GM18520 (cell line): Measurements from ENCODE around the gene FAM72A.
"Not testable (repeated sequence)": the region's sequence is repeated elsewhere in the genome, so short reads cannot be mapped to it uniquely, and the experiment has no call there.

ENCODE experiments used
- ATAC-seq: cut with Tn5 transposase; IDR thresholded peaks from one replicate; pipeline ENCODE4 v1.9.1; 2021; ENCODE audit not compliant: unreplicated experiment

Gene FAM72A

DNA sequence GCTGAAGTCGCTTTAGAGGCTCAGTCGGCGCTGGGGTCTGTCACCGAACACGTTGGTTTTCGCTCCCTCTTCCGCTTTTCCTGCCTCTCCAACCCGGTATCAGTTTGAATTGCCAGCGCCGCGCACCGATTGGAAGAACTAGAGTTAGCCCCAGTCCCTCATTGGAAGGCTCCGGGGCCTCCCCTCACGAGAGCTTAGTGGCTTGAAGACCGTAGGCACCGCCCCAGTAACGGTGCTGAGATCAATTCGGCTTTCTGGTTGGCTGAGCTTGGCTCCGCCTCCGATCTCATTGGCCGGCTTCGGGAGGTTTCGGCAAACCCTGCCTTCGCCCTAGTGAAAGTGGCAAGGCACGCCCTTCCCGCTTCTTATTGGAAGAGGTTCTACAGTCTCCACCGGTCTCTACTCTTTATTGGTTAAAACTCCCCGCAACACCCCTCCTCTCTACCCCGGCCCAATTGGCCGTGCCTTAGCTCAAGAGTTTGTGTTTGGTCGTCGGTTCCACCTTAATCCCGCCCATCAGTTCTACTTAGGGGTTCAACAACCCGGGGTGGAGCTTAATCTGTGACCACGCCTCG, at the start of gene FAM72A:
FAM72A (minus strand) TSS at position 51 of the 575 bp plus-strand sequence. CDS start 814 bp downstream, outside the sequence.
- ATAC-seq = peak; percentile 89

DNA sequence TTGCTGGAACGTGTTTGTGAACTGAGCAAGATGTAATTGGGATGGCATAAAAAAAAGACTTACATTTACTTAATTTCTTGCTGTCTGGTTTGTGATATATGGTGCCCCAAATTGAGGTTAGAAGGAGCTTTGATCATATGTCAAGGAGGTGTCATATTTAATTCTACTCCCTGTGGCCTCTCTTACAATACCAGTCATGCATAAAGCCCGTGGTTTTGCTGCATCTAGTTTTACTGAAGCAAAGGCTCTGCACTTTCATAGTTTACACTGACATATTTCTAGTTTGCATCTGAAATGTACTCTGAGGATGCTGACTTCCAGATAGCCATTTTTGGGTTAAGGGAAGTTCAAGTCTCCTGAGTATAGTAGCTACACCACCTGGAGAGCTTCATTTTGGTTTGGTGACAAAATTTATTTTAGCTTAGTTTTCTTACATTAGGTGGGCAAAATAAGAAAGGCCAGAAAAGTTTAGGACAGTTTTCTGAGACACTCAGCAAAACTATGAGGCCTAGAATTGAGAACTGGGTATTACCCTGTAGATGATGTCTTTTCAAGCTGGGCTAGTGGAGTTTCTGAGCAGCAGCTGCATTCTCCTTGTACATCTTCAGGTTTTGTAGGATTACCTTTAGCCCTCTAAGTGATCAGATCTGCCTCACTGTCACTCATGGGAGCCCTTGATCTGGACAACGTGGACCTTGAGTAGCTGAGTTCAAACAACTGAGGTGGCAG, 48.5 kb upstream of the FAM72A start:
- not testable (repeated sequence) for ATAC-seq

DNA sequence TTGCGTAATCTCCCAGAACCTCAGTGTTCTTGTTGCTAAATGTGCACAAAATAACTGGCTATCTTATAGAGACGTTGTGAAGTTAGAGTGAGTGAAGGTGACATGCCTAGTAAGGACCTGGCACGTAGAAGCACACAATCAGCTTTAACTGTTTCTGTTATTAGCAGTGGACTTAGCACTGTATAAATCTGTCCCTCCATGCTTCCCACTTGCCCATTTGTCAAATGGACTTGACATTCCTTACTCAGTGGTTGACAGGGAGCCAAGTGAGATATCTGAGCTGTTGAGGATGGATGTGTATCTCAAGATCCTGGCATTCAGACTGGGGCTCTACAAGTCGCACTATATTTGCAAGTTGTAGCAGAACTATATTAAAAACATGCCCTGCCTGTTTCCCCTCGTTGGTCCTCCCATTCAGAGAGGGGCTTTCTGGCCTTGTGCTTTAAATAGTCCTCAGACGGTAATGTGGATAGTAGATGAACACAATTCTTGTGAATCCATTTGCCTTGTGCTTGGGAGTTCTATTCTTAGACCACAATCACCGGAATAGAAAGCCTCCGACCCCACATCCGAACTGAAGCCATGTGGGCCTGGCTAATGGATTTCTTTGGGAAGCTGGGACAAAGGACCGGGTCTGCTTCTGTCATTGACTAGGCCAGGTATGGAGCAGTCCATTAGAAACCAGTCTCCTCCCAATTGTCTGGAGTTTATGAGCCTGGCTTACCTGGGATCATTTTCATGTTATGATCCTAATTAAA, 43.7 kb upstream of the FAM72A start:
- not testable (repeated sequence) for ATAC-seq

DNA sequence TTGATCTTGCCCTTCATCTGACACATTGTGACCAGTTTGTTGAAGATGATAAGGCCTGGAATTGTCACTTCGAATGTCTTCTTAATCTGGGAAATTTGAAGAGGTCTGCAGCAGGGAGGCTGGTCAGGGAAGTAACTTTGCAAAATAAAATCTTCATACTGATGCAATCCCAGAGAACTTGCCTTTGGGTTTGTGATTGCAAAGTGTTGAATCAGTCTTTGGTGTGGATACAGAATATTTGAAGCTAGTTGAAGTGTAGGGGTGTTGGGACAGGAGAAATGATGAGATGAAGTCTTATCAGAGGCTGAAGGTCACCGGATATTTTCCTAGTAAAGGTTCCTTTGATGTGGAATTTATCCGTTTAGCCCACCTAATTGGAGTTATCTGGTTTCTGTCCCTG, 42.8 kb upstream of the FAM72A start:
- ATAC-seq = not testable (repeated sequence)

DNA sequence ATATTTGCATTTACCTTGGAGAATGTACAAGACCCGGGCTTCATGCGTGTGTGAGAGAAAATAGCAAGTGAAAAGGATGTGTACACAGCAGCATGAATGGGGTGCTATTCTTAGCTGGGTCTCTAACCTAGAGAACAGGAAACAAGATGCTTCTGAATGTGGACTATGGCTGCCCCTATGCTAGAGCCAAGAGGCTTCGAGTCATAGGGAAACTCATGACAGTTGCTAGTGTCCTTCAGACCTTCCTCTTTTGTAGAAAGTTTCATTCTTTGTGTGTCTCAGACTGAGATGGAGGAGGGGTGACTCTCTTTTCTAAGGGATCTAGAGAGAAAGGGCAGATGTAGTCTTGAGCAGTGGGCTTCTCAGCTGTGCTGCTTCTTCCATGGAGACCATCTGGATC, 40.7 kb upstream of the FAM72A start:
- ATAC-seq = peak; percentile 98

DNA sequence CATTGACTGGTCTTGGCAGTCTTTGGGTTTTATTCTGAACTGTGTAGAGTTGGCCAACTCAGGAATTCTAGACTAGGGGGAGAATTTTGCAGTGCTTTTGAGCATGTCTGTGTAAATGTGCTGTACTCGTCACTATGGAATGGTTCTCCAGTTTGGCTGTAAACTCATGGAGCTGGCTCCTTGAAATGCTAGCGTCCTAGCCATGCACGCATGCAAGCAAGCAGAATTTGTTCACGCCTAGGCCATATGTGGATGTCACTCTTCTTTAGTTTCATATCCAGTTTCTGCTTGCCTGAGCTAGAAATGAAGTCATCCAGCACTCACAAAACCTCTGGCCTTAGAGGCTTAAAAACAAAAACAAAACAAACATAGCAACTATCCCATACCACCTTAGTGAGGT, 37.6 kb upstream of the FAM72A start:
- peak; percentile 37 for ATAC-seq

DNA sequence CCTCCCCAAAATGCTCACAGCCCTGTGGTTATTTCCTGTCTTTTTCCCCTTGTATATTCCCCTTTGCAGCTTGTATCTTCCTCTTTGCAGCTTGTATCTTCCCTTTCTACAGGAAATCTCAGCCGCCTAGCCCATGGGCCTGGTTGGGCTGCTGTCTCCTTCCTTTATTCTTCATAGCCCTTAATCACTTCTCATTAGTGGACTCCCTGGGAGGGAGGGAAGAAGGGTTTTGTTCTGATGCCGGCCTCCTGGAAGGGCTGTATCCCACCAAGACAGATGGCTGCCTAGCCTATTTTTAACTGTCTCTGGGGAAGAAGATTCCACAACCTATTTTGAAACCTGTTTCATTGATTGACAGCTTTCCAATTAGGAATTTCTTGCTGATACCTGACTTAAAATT, 32.6 kb upstream of the FAM72A start:
- not testable (repeated sequence) for ATAC-seq

DNA sequence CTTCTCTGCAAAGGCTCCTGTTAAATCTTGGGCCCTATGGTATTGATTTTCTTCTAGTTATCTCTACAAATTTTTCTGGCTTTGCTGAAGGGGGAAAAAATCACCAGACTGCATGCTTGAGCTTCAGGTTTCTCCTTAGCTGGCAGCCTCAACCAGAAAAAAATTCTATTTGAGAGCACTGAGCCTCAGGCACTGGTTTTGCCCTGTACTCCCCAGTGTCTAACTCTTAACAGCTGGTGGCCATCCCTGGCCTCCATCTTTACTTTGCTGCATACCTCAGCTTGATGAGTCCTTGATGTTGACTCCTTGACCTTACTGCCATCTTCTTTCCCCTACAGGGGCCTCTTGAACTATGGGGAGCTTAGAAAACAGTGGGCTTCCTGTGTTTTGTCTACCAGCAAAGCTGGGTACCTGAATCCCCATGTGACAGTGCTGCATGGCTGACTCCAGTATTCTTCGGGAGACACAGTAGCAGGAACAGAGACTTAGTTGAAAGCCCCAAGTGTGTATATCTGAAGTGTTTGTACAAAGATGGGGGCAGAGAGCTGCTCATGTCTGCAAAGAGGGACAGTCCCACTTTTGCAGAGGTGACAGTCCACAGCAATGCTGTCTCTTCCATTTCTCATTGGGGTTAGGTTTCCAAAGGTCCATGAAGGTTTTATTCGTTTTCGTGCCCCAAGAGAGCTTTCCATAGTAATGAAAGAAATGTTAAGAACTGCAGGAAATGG, 31.7 kb upstream of the FAM72A start:
- ATAC-seq = not testable (repeated sequence)

DNA sequence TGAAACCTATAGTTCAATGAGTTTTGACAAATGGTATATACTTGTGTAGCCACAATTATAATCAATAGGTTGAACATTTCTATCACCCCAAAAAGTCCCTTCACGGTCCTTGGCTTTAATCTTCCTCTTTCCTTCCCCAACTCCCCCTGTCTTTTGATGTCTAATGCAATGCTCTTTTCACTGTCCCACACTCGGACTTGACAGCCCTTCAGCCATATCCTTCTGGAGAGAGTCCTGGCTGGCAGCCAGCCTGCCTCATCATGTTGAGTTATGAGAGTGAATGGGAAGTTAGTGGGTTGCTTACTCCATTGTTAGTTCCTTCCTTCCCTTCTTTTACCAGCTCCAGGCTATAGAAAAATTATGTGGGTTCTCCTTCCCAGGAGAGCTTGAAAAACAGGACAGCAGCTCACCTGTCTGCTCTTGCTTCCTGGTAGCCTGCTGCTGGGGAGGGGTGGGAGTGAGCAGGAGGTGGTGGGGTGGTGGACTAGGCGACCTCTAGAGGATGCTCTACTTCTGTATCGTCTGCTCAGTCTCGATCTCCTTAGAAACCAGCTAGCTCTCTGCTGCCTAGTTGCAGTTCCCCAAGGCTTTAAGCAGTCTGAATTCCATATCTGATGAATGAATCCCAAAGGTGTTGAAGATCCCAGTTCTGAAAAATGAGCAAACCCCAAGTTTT, 30.5 kb upstream of the FAM72A start:
- ATAC-seq = not testable (repeated sequence)

DNA sequence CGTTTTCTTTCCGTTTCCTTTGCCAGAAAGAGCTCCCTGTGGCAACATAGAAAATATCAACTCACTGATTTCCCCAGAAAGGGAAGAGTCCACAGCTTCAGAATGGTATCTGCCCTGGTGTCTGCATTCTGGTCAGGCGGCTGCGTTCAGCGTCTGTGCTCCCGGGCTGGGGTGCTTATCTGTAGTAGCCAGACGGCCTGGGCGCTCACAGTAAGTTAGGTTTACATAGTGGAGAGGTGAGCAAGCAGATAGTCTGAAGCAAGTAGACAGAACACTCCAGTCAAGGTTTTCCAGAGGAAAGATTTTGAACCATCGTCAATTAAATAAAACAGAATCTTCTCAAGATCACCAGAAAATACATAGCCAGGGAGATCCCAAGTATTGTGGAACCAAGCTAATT, 29.4 kb upstream of the FAM72A start:
- ATAC-seq = not testable (repeated sequence)

DNA sequence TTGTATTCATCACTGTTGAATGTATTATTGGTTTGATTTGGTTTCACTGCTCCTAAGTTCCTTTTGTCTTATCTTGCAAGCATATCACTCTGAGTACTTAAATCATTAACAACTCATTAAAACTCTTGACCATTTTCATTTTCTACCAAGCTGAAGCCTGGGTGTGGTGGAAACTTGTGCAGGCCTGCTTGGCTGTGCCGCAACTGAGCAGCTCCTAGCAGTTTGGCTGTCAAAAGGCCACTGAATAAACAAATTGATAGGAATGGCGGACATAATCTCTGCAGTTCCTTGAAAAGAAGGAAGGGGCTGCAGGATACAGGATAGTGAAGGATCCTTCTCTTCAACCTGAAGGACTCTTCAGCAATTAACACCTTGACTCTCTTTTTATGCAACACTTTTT, 26.6 kb upstream of the FAM72A start:
- ATAC-seq = not testable (repeated sequence)

DNA sequence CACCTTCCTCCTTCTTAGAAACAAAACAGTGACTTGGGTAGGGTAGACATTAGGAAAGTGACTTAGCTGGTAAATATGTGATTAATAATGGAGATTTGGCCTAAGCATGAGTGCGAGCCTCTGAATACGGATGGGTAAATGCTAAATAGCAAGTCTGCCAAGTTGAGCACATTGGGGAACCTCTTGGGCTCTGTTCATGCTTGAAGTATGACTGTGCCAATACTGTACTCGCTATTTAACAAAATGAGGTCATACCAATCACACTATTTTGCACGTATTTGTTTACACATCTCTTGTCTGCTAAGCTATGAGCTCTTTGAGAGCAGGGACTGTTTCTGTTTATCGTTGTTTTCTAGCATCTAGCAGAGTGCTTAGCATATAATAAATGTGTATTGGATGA, 24.2 kb upstream of the FAM72A start:
- not testable (repeated sequence) for ATAC-seq

DNA sequence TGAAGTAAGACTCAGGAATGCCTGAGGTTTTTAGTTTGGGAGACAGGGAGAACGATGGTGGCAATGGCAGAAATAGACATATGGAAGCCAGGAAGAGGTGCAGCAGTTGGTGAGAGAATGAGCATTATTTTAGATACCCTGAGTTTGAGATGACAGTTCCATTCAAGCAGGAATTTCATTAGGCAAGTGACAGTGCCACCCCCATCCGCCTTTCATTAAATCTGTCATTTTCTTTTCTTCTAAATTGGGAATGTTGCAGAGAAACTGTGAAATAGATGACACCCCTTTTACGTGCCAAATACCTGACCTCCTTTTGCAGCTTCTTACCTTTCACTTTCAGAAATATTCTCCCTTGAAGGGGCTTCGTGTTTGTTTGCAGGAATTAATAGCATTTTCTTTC, 22.7 kb upstream of the FAM72A start:
- ATAC-seq = not testable (repeated sequence)

DNA sequence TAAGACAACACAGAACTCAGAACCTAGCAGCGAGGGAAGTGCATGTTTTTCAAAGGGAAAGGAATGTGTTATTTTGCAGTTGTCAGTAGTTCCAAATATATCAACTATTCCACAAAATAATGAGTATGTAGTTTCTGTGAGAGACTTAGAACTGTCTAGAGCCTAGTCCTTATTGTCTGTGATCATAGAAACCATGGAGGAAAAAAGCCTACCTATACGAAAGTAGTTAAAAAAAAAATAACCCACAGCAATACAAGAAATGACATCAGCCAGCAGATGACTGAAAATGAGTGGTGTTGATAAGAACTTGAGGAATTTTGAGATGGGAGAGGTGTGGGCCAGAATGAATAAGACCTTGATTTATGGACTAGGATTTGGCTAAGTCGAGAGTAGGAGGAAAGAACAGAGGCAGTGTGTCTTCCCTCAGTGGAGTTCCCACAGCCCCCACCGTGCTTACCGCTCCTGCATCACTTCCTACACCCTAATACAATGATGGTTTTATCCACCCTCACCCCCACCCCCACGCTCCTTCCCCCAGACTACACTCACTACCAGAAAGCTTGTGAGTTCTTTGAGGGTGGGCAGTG, 21.6 kb upstream of the FAM72A start:
- ATAC-seq = not testable (repeated sequence)

DNA sequence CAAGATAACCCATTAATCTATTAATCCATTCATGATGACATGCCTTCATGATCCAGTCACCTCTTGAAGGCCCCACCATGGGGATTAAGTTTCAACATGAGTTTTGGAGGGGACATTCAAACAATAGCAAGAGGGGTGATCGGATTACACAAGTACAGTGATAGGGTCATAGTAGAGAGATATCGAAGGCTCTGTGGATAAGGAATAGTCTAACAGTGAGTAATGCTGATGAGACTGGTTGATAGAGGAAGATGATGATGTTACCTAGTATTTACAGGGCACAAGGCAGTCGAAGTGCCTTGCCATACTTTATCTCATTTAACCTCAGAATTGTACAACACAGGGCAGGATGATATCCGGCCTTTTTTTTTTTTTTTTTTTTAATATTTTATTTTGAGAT, 18.9 kb upstream of the FAM72A start:
- not testable (repeated sequence) for ATAC-seq

DNA sequence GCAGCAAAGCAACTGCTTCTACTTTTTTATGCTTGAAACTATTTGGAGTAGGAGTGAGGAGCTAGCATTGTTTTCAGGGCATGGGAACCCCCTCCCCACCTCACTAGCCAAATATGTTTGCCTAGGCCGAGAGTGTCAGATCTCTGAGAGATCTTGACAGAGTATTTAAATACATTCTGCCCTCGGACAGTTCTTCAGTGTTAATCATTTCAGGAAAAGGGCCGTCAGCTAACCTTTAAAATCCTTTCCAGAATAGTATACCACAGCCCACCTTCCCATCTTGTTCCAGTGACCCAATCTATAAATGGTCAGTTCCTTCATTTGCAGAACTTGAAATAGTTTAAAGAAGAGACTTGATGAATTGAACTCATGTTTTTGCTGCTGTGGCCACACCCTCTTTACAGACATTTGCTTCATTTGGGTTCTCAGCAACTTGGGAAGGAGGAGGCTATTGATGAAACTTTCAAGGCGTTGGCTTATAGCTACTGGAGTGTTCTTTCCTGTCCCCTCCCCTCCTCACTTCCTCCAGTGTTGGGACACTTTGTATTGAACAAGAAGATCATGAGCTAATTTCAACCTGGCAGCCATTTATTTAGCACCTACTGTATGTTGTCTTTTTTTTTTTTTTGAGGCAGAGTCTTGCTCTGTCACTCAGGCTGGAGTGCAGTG, 17.8 kb upstream of the FAM72A start:
- ATAC-seq = not testable (repeated sequence)

DNA sequence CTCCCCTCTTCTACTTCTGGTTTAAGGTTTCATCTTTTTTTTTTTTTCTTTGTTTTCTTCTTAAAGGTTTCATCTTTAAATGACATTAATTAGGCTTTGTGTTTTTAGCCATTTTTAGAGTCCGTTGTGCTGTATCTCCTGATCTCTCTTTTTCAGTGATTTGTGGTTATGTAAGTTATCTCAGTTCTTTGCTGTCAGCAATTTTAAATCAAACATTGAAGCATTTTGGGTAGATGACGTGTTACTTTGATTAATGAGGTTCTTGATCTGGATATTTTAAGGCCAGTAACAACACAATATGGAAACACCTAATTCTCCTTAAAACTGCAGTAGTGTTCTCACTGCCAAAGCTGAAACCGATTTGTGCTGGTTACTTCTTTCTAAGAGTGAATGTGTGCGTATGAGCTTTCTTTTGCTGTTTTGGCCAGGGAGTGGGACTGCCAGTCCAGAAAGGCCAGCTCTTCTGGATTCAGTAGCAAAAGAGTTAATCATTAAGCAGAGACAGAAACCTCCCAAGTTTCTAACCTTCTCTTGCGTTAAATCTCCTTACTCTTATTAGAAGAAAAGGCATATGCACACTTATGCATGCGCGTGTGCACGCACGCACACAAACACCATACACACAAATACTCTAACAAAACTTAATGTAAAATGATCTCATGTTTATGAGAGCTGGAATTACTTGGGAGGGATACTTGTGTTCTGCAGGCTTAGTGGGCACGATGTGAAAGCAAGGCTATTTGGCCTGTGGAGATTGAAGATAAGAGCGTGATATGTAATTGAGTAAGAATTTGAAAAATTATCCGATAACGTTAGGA, 17.1 kb upstream of the FAM72A start:
- ATAC-seq = not testable (repeated sequence)

DNA sequence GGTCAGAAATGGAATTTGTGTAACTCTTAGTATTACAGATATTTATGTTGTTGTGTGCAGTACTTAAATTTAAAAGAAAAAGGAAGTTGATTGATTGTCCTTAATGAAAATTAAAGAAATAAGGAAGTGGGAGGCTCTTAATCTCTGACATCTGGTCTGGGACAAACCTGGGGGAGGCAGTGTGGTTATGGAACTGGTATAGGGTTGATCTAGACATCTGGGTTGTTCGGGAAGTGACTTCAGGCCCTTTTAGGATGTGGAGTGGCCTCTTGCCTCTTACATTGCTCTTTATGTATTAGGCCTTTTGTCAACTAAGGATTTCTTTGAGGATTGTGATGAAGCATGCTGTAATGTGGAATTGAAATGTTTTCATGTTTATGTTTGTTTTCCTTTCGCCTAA, 16.1 kb upstream of the FAM72A start:
- not testable (repeated sequence) for ATAC-seq

DNA sequence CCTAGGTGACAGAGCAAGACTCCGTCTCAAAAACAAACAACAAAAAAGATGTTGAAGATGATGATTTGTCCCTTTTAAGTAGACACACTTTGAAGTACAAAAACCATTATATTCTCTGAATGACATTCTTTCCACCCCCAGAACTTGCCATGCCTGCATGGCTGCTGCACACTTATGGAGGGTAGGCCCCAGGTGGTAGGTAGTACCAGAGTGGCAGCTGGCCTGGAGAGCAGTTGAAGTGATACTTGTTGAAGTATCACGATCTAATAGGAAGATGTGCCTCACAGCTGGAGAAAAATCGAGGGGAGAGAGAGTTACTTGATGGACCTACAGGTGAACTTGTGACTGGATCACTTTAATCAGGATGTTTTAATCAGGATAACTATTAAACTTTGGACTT, 15.6 kb upstream of the FAM72A start:
- ATAC-seq = not testable (repeated sequence)
